C4-2B (cell line): Measurements from ENCODE around the gene DGKB.

Experiments used
- H3K27ac ChIP-seq: fragments of 450-650 bp; 2 replicates; pipeline ENCODE4 v1.5.1; 2017
- ZFX ChIP-seq: fragments of 450-650 bp; IDR thresholded peaks from 2 replicates; pipeline ENCODE4 v1.6.1; 2017
- TF ChIP-seq, protein P1 (sequence below): fragments of 450-650 bp; conservative IDR thresholded peaks from 2 replicates; pipeline ENCODE4 v1.5.1; 2017; ENCODE audit warnings: mild to moderate bottlenecking

Gene DGKB

DNA sequence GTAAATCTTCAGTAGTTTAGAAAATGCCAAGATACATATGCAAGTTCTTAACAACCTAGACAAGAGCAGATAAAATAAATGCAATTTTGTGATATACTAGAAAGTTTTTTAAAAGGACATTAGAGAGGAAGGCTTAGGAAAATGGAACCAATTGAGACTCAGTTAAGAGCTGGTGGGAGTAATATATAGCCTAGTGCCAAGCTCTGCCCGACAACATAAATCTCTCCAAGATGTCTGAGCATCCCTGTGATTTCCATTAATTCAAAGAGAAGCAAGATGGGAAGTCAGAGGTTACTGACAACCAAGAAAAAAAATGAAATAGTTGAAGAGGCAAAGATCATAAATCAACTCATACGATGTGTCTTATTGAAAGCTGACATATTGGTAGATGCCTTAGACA lies 74.5 kb downstream of the DGKB start:
- H3K27ac ChIP-seq = no peak overlapping the region
- TF ChIP-seq ZFX = no peak
- TF ChIP-seq, protein P1, sequence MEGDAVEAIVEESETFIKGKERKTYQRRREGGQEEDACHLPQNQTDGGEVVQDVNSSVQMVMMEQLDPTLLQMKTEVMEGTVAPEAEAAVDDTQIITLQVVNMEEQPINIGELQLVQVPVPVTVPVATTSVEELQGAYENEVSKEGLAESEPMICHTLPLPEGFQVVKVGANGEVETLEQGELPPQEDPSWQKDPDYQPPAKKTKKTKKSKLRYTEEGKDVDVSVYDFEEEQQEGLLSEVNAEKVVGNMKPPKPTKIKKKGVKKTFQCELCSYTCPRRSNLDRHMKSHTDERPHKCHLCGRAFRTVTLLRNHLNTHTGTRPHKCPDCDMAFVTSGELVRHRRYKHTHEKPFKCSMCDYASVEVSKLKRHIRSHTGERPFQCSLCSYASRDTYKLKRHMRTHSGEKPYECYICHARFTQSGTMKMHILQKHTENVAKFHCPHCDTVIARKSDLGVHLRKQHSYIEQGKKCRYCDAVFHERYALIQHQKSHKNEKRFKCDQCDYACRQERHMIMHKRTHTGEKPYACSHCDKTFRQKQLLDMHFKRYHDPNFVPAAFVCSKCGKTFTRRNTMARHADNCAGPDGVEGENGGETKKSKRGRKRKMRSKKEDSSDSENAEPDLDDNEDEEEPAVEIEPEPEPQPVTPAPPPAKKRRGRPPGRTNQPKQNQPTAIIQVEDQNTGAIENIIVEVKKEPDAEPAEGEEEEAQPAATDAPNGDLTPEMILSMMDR = no peak

- no peak overlapping the region for H3K27ac ChIP-seq
- TF ChIP-seq, protein P1 = no peak
- no peak for TF ChIP-seq ZFX
Measured at GRCh38 chr7:14826426-14826825, 76.1 kb downstream of the DGKB start.

GRCh38 chr7:14825912-14826311 lies 76.6 kb downstream of the DGKB start:
- no peak overlapping the region for H3K27ac ChIP-seq
- no peak for TF ChIP-seq ZFX
- TF ChIP-seq, protein P1 = no peak

- H3K27ac ChIP-seq = no peak overlapping the region
Measured at GRCh38 chr7:14822481-14822854, 80.1 kb downstream of the DGKB start.

GRCh38 chr7:14821757-14822480 lies 80.6 kb downstream of the DGKB start:
- H3K27ac ChIP-seq = no peak overlapping the region
- TF ChIP-seq, protein P1 = no peak
- no peak for TF ChIP-seq ZFX

More at GRCh38 chr7:14822481-14822854, 80.1 kb downstream of the DGKB start:
- TF ChIP-seq ZFX = no peak
- TF ChIP-seq, protein P1 = no peak

DNA sequence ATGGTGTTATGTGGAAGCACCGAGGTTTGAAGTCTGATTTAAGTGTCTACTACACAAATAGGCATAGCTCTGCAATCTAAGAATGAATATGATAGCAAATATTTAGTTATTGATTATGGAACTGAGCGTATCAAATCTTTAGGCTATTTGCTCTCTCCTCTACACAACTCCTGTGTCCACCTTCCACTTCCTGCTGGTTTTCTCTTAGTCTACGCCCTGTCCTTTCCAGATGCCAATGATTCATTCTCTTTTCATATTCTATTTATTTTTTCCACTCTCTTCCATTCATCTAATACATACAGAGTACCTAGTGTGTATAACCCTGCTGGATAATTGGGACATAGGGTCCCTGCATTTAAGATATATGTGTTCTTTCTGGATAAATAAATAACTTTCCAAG lies 83.7 kb downstream of the DGKB start:
- H3K27ac ChIP-seq = no peak overlapping the region
- no peak for TF ChIP-seq ZFX
- TF ChIP-seq, protein P1 = no peak

GRCh38 chr7:14817829-14818614 lies 84.5 kb downstream of the DGKB start:
- no peak overlapping the region for H3K27ac ChIP-seq
- no peak for TF ChIP-seq ZFX
- TF ChIP-seq, protein P1 = no peak
